ENCODE data around the gene FOXP1.

The FOXP1 gene

DNA sequence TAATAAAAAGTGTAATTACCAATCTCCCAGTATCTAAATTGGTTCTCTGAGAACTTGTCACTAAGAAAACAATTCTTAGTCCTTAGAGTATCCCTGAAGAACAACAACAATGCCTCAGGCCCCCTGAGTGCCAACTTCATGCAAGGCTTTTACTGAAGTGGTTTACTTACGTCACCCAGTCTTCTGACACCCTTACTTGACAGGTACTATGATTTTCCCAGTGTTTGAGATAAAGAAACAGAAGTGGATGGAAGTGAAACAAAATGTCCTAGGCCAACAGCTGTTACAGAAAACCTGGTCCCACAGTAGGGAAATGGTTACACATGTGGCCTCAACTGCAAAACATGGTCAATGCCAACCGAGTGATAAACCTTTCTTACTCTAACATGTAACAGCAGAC is 331.1 kb downstream of the FOXP1 start:
- FAIRE-seq (no peak), DNase-seq (ENCODE audit: insufficient read length, low spot score) (no peak)

DNA sequence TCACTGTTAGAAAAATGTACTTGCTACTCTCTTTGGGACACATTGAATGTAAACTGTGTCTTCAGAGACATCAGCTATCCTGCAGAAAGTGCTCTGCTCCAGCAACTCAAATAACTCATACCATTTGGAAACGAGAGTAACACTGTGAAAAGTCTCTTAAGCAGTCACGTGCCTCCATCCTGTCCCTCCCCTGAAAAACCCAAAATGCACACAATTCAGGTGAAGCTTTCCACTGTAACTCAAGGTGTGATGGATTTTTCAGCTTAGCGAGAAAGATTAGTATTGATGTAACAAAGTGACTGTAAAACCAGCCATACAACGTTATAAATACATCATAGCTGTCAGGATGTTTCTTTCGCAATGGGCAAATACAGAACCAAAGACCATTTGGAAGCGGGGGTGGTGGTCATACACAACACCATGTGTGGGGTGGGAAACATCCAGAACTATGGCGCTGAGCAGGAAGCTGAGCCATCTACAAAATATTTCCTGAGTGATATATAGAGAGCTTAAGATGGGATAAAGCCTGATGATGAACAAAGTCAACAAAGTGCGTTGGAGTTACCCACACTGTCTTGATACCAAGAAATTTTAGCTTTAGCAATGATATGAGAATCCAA is 332.3 kb downstream of the FOXP1 start:
- DNase-seq (ENCODE audit: insufficient read length, low spot score) (no peak), FAIRE-seq (no peak)

DNA sequence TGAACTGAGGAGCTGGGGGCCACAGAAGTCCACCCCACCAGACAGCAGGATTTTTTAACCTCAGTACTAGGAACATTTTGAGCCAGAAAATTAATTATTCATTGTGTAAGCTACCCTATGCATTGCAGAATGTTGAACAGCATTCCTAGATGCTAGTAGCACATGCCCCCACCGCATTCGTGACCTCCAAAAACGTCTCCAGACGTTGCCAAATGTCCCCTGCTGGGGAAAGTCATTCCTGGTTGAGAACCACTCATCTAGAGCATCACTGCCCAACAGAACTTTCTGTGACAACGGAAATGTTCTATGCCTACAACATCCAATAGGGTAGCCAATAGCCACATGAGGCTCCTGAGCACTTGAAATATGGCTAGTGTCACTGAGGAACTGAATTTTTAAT is 333.5 kb downstream of the FOXP1 start:
- no peak for FAIRE-seq
- DNase-seq (ENCODE audit: insufficient read length, low spot score) = no peak

DNA sequence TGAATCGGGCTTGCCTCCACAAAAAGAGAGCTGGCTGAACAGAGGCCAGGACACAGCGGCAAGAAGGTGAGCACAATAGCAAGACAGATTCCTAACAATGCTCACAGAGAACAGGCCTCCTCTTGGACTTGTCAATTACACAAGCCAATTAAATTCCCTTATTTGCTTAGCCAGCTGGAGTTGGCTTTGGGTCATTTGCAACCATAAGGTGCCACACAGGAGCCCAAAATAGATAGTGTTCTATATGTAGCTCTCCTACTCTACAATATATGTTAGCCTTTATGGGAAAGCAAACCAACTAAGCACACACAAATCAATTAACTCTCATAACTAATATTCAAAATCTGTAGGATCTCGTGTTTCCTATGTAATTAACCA is 335.6 kb downstream of the FOXP1 start:
- DNase-seq (ENCODE audit: insufficient read length, low spot score) (no peak), FAIRE-seq (no peak)

DNA sequence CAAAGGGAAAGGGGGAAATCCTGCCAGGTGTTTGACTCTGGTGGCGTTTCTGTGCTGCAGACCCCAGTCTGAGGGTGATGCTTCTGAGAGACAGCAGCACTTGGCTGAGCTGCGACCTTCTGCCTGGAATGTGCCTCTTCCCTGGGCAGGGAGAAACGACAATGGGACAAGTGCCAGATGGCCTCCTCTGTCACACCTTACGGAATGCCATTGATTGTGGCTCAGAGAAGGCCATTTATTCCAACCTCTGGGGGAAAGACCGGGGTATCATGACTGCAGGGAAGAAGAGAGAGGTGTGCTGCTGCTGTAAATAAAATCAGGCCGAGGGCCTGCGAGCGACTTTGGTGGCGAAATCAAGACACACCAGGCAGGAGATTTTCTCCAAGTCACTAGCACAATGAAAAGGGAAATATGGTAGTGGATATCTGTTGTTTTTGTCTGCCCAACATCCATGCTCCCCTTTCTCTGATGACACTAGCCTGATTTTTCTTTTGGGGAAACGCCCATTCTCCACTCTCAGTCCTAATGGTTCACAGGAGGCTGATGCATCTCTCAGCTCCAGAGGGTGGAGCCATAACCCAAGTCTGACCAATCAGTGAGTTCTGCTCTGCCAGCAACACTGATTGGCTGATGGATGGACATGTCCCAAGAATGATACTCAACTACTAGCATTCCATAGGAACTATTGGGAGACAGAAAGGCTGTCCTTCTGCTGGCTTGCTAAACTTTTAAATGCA is 336.1 kb downstream of the FOXP1 start:
- no peak for FAIRE-seq
- no peak for DNase-seq (ENCODE audit: insufficient read length, low spot score)

DNA sequence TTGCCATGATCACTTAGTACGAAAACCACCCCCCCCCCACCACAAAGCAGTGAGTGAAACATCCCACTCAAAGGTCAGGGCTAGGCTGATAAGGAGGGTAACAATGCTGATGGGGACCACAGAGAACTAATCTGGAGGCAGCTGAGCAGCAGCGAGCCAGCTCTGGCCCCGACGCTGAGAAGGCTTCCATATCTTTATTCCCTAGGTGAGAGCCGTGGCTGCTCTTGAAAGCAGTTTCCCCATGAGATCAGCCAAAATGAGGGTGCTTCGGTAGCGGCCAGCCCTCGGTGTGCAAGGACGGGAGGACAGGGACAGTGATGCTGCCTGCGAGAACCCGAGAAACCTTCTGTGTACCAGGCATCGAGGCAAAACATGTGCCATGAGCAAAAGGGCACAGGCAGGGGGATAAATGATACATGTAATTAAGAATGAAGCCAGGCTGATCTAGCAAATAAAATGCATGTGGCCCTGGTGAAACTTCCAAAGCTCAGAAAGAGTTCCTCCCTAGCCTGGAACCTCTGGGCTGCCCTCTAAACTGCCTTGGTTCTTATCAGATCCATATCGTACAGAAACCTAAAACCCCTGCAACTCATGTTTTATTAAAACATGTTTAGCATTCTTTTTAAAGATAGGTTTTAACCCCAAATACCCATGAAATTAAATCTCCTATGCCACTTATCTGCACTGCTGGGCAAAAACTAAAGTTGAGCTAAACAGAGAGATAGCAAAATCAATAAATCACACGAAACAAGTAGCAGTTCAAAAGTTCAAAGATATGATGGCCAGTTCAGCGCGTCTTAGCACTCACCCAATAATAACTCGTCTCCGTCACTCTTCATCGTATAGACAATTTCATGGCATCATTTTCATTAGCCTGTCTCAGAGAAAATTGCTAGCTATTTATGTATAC is 337.3 kb downstream of the FOXP1 start:
- DNase-seq (ENCODE audit: insufficient read length, low spot score) = no peak
- no peak for FAIRE-seq

DNA sequence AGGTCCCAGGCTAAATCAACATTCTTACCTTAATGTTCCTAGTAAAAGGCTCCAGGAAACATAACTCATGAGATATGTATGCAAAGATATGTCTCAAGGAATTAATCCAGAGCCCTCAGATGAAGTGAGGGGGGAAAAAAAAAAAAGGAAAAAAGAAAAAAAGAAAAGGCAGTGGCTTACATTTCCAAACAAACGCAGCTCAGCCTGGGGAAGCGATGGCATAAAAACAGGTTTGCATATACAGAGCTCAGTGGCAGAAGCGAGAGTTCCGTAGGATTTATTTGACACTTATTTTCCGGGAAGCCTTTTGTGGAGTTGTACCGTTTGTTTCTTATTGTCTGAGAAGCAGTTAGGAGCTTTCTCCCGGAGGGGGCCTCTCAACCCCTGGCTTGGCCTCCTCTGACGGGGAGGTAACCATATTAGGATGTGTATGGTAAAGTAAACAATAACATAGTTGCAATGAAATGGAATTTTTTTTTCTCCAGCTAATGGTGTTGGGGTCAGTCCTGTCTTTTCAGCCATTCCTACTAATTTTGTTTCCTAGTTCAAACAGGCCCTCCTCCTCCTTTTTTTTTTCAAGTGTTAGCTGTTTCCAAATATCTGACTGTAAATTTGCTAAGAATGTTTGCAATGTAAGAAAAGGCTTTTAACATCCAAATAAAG is 338.6 kb downstream of the FOXP1 start:
- no peak for FAIRE-seq
- no peak for DNase-seq (ENCODE audit: insufficient read length, low spot score)

DNA sequence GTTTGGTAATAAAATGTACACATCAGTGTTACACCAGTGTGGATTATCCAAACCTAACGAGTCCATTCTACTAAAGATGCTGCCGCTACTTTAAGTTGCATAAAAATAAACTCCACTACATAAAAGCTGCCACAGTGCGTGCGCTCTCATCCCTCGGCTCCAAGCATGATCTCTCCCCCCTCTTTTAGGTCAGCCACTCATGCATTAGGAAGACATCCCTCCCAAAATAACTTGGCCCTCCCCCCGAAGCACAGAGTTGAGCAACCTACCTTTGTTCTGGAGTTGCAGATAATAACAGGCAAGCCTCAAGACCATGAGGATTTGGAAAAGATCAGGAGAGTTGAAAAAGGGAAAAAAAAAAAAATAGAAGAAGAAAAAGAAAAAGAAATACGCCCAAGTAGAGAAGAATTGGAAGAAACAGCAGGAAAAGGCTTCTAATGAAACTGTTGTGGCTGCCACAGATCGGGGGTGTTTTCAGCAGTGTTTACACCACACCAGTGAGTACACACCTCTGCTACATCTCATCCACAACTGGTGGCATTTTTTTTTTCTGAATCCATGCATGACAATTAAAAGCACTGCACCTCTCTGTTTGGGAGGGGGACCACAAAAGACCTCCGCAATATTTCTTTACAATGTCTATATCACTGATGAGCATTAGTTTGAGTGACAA is 339.2 kb downstream of the FOXP1 start:
- no peak for FAIRE-seq

DNA sequence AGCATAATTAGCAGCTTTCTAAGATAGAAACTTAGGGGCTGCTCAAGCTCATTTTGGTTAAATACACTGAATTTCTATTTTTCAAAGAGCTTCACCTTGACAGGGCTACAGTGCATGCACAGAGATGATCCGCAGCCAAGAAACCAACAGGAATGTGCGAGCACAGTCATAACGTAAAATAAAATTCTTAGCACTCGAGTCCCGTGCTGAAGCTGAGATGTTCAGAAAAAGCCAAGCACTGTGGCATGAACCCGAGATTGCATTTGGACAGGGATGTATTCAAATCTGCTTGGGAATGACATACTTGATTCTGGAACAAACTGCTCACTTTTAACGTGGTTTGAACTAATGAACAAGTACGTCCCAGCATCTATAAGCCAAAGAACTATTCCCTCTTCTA is 340.3 kb downstream of the FOXP1 start:
- DNase-seq (ENCODE audit: insufficient read length, low spot score) (no peak), FAIRE-seq (no peak)

More for the DNA sequence above, 339.2 kb downstream of the FOXP1 start:
- no peak for DNase-seq (ENCODE audit: insufficient read length, low spot score)

DNA sequence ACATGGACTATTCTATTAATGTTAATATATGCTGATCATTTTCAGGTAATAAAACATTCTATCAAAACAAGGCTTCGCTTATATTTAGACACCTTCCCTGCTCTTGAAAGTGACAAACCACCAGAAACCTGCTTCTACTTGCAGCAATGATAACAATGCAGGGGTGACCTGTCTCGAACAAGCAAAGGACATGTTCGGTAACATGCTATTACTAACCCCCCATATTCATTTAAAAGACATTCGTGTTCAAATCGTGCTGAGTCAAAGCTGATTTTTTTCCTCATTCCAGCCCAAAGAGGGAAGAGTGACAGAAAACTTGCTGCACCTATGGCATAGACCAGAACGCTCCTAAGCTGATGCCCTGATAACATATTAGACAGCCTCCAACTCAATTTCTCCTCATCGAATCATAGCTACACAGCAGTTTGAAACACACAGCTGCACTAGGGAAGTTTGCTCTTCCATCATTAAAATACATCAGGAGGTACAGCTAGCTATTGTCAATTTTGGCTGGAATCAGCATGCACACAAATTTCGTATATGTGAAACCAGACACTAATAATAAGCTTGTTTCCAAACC is 341.5 kb downstream of the FOXP1 start:
- no peak for FAIRE-seq
- DNase-seq (ENCODE audit: insufficient read length, low spot score) = no peak

DNA sequence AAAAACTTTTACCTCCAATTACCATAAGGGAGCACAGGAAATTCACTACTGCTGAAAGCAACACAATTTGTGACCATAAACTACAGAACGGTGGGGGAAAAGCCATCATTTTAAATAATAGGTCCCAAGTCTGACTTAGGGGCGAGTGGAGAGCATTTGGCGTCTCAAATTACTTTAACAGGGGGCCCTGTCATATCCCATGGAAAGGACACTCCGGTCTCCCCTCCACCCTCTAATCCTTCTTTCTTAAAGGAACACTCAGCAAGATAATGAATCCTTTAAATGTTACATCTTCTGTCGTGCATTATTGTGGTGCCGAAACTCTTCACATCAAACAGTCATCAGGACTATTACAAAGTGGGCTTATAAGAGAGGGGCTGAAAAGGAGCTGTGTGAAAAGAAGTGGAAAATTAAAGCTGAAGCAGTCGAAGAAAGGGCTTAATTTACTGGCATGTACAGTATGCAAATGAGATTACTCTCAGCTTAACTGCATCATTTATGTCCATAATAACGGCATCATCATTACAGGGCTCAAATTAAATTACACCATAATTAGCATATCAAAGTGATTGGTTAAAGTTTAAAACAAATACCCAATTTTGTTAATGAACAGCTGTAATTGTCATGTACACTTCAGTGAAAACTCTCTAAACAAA is 342.2 kb downstream of the FOXP1 start:
- no peak for DNase-seq (ENCODE audit: insufficient read length, low spot score)
- no peak for FAIRE-seq

DNA sequence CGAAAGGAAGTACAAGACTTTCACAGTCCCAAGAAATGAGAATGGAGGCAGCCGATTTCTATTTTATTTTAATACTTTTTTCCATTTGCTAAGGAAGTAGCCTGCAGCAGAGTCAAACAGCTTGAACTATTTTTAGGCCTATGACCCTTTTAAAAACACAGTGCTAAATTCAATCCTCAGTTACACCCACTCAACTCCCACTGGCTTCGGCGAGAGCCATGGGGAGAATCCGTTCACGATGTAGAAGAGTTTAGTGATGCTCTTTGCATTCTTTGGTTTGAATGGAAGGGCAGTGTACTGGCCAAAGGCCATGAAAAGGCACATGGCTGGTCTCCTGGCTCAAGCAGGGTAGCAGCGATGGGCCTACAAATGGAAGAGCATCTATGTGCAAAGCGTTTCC is 343.5 kb downstream of the FOXP1 start:
- FAIRE-seq (no peak), DNase-seq (ENCODE audit: insufficient read length, low spot score) (no peak)

DNA sequence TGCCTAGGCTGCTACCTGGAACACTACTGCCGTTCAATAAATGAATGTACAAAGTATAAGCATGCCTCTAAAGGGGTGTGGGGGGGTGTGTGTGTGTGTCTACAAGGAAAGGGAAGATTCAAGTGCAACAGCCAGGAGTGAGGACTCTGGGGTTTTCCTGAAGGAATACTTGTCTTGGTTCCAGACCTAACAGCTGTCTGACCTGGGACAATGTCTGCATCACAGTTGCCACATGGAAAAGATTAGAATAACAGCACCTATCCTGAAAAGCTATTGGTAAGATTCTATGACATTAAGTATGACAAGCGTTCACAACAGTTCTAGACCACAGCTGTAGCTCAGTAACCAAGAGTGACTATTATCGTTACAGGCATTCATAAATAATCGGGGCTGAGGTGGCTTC is 345.2 kb downstream of the FOXP1 start:
- FAIRE-seq (no peak), DNase-seq (ENCODE audit: insufficient read length, low spot score) (no peak)

DNA sequence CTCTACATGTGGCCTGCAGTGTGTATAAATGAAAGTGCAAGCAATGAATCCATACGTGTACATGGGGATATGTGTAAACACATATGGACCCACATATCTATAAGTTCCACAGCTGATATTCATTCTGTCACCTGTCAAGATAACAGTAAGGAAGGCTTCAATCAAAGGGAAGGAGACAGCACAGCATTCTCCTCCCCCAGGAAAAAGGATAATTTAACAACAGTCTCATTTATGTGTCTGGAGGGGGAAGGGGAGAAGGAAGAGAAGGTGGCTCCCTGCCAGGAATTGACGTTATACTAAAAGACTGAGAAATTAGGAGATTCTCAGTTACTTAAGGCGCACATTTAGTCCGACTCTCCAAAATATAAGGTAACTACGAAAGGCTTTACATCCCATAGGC is 345.9 kb downstream of the FOXP1 start:
- no peak for FAIRE-seq
- DNase-seq (ENCODE audit: insufficient read length, low spot score) = no peak

DNA sequence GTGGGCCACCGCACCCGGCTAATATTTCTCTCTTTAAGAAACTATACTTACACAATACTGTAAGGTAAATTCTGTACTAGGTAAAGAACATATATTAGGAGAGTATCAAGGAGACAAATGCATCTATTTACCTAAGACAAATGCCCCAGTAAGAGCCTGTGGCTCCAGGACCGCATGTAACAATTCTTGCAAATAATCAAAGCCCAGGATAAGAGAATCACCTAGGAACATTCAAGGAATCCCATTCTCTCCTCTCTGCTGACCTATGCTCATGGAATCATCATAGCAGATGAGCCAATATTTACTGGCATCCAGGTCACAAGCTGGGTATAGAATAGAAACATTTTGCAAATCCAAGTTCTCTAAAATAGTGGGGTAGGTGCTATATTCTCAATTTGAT is 347.7 kb downstream of the FOXP1 start:
- FAIRE-seq = no peak
- no peak for DNase-seq (ENCODE audit: insufficient read length, low spot score)

DNA sequence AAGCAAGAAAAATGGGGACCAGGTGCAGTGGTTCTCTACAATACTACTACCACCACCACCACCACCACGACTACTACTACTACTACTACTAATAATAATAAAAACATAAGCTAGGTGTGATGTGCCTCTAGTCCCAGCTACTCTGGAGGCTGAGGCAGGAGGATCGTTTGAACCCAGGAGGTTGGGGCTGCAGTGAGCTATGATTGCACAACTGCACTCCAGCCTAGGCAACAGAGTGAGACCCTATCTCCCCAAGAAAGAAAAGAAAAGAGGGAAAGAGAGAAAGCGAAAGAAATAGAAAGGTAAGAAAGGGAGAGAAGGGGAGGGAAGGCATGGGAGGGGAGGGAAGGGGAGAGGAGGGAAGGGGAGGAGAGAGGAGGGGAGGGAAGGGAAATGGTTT is 350.6 kb downstream of the FOXP1 start:
- no peak for FAIRE-seq
- DNase-seq (ENCODE audit: insufficient read length, low spot score) = no peak

DNA sequence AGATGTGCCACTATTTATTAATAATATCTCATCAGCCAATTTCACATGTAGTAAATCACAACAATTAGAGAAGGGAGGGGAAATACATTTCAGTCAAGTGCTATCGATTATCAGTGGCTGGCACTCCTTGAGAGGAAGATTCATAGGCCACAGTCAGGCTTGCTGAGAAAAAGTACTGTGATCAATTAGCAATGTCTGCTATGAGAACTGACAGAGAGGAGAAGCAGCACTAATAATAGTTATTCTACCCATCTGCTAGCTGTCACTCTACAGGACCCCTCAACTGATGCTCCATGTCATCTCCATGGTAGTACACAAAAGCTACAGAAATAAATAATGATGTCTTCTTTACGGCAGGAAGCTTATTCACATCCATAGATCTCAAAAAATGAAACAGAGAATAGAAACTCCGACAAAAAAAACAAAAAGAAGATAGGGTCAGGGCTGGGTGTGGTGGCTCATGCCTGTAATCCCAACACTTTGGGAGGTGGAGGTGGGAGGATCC is 351.3 kb downstream of the FOXP1 start:
- no peak for DNase-seq (ENCODE audit: insufficient read length, low spot score)
- no peak for FAIRE-seq

DNA sequence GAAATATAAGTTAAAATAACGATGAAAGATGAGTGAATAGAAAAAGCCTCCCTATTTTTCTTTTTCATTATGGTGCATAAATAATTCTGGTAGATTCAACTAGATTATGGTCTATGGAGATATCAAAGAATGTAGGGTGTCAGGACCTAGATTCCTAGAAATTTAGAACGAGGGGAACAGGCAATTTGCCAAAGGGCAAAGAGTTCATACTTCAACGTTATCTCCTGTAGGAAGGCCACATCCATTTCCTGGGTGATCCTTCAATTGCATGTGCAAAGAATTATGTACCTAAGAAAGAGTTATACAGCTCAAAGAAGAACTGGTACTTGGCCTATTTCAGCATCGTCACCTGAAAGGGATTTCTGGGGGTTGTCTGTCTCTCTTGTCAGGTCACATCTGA is 351.8 kb downstream of the FOXP1 start:
- DNase-seq (ENCODE audit: insufficient read length, low spot score) (no peak), FAIRE-seq (no peak)

DNA sequence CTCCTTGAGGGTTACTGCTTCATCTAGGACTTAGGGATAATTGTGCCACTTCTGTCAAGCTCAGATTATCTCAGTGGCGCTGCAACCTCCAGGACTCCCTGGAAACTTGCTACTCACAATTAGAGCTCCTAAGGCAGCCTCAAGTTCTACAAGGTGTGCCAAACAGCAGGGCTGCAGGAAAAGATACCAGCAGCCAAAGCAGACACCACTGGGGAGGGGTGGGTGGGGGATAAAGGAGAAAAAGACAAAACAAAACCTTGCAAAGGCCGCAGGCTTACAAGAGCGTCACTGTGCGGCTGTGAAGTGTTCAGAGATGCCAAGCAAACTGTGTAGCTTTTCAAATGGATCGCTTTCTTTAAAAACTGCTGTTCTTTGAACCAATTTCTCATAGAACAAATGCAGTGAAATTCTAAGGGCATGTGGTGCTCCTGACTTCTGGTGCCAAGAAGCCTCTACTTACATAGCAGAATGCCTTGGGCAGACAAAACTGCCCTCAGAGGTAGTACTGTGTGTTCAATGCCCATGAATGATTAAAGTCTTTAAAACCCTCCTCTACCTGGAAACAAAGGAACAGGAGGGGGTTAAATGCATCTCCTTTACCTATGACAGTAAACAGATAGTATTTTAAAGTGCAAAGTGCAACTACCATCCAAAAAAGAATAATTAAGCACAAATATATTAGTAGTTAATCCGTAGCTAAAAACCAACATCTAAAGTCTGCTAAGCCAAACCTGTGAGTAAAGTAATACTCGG is 353.4 kb downstream of the FOXP1 start:
- no peak for DNase-seq (ENCODE audit: insufficient read length, low spot score)
- no peak for FAIRE-seq

All from GM19239 (cell line).